ENCODE results near the gene PHLDB3. TPM values are rescaled to one million over a fixed set of nuclear protein-coding genes. Genes with fewer than 3 reads are reported as not detected.
A peak's percentile ranks its signal among the peaks of the same experiment; 100 is the strongest.
"Not testable (repeated sequence)": the region's sequence is repeated elsewhere in the genome, so short reads cannot be mapped to it uniquely, and the experiment has no call there.

PHLDB3 gene
- polyA plus RNA-seq, 1 experiment = 5.3 TPM

DNA sequence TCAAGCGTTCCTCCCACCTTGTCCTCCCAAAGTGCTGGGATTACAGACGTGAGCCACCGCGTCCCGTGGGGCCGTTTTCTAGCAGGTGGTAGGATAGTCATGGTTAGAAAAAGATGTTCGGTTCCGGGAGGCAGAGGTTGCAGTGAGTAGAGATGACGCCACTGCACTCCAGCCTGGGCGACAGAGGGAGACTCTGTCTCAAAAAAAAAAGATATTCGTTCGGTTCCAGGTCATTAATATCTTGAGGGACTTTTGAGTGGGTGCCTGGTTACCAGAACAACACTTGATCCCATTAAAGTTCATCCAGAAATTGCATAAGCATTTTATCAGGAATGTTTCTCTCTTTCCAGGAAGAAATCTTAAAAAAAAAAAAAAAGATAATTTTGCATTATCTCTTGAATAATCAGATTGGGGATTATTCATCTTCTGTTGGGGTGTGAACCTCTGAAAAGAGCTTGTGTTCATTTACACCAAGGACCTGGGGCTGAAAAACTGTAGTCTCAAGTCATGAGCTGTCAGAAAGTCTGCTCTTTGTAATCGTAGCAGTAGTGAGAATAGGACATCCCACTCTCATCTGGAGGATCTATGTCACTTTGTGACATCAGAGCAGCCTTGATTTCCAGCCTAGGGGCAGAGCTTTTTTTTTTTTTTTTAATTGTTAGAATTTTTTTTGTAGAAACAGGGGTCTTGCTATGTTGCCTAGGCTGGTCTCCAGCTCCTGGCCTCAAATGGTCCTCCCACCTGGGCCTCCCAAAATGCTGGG lies 23.5 kb upstream of the PHLDB3 start:
- ChIA-PET CTCF (interaction anchor here (1.0 to 7.3 kb wide), 6 partner anchors 8 to 81 kb away, joined by 3 to 41 read pairs (median 4); partner anchors contain the start of gene PHLDB3), POLR2A (interaction anchor here (0.7 to 1.1 kb wide), 2 partner anchors 68 to 1285 kb away, joined by 3 to 4 read pairs; partner anchors contain the start of genes IRGQ and ZNF576)
- Histone ChIP-seq H3K4me3 (ENCODE audit: low read depth, low read length) (peak overlapping the region; percentile 94), H3K27me3 (ENCODE audit: control insufficient read depth, insufficient read depth, low read length) (no peaks in the 10 kb centered on the region), H3K36me3 (ENCODE audit: control insufficient read depth, insufficient read depth, low read length) (peaks cover 1% of the 10 kb centered on the region)
- DNase-seq (ENCODE audit: low read depth) = no peak
- TF ChIP-seq, protein P1, sequence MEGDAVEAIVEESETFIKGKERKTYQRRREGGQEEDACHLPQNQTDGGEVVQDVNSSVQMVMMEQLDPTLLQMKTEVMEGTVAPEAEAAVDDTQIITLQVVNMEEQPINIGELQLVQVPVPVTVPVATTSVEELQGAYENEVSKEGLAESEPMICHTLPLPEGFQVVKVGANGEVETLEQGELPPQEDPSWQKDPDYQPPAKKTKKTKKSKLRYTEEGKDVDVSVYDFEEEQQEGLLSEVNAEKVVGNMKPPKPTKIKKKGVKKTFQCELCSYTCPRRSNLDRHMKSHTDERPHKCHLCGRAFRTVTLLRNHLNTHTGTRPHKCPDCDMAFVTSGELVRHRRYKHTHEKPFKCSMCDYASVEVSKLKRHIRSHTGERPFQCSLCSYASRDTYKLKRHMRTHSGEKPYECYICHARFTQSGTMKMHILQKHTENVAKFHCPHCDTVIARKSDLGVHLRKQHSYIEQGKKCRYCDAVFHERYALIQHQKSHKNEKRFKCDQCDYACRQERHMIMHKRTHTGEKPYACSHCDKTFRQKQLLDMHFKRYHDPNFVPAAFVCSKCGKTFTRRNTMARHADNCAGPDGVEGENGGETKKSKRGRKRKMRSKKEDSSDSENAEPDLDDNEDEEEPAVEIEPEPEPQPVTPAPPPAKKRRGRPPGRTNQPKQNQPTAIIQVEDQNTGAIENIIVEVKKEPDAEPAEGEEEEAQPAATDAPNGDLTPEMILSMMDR (IDR thresholded peaks at IDR 0.05; ENCODE audit: insufficient read depth, low read depth, low read length) = no peak

DNA sequence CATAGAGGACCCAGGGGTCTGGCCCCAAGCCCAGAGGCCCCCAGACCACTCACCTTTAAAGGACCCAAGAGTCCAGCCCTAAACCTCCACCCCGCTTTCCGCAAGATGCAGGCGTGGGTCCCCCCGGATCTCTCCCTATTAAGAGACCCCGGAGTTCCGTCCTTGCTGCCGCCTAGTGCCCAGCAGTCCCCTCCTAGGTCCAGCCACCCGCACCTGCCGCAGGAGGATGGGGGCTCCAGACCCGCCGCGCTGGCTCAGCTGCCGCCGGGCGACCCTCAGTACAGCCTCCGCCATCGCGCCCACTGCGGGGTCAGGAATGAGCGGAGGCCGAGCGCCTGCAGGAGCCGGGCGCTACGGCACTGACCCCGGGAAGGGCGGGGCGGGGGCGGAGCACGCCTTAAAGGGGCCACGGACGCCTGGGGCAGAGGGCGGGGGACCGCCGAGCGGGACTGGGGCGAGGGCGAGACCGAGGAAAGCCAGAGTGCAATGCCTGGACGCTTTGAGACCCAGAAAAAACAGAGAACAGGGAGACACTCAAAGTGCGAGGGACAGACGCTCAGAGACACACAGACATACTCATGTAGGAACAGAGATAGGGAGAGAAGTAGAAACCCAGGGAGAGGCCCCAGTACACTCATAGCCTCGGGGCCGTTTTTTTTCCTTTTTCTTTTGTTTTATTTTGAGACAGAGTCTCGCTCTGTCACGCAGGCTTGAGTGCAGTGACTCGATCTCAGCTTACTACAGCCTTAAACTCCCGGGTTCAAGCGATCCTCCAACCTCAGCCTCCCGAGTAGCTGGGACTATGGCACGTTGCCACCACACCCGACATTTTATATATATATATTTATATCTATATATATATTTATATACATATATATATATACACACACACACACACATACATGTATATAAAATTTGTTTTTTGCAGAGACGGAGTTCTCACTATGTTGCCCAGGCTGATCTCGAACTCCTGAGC lies 22.6 kb upstream of the PHLDB3 start, which contains the start of gene ETHE1:
TSS of gene ETHE1 (minus strand) at position 318 of the 976 bp plus-strand sequence. CDS start at position 294, 24 bp downstream.
- DNase-seq (ENCODE audit: low read depth) = no peak
- TF ChIP-seq, protein P1 (IDR thresholded peaks at IDR 0.05; ENCODE audit: insufficient read depth, low read depth, low read length) = no peak
- CTCF ChIA-PET = interaction anchor here (1.2 to 7.3 kb wide), 4 partner anchors 7 to 95 kb away, joined by 4 to 41 read pairs (median 8); no protein-coding TSS in a partner anchor
- peak within 1 kb of the TSS; percentile 94 for H3K4me3 ChIP-seq (ENCODE audit: low read depth, low read length)
- H3K36me3 ChIP-seq (ENCODE audit: control insufficient read depth, insufficient read depth, low read length) = peaks cover 1% of the 10 kb centered on the region
- no peaks in the 10 kb centered on the region for H3K27me3 ChIP-seq (ENCODE audit: control insufficient read depth, insufficient read depth, low read length)
- POLR2A ChIA-PET = interaction anchor here (1.1 kb wide), 1 partner anchor 69 kb away, joined by 3 read pairs; the partner anchor contains the start of genes IRGQ and ZNF576

DNA sequence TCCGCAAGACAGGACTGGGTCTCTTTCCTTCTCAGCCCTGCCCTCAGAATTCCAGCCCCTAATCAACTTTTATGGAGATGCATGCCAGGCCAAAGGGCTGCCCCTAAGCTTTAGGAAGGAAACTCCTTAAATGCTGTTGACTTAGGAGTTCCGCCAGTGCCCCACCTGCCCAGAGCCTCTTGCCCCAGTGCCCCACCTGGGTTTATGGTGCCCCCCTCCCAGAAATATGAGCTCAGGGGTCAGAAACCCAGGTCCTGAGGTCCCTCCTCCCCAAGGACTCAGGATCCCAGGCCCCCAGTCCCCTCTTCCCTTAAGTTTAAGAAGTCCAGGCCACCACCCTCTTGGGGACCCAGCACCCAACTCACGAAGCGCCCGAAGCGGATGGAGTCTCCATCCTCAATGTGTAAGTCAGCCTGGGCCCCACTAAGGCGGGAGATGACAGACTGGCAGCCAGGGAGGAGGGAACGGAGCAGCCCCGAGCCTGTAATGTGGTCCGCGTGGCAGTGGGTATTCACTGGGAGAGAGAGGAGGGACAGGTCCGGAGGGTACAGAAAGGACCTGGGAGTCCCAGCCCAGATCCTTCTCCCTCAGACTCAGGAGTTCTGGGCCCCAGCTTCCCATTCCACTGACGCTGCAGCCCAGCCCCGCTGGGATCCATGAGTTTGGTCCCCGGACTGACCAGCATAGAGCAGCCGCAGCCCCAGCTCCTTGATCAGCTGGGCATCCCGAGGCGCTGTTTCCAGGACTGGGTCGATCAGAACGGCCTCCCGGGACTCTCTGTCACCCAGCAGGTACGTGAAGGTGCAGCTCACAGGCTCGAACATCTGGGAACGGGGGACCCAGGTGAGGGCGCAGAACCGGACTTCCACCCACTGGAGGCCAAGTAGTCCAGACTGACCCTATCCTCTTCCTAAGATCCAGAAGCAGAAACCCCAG lies 21.6 kb upstream of the PHLDB3 start:
- Histone ChIP-seq H3K4me3 (ENCODE audit: low read depth, low read length) (peak overlapping the region; percentile 94), H3K27me3 (ENCODE audit: control insufficient read depth, insufficient read depth, low read length) (no peaks in the 10 kb centered on the region), H3K36me3 (ENCODE audit: control insufficient read depth, insufficient read depth, low read length) (peaks cover 1% of the 10 kb centered on the region)
- ChIA-PET POLR2A (no interaction called here), CTCF (interaction anchor here (1.2 to 7.3 kb wide), 4 partner anchors 79 to 94 kb away, joined by 3 to 41 read pairs (median 4); no protein-coding TSS in a partner anchor)
- DNase-seq (ENCODE audit: low read depth) = no peak
- TF ChIP-seq, protein P1 (IDR thresholded peaks at IDR 0.05; ENCODE audit: insufficient read depth, low read depth, low read length) = no peak

DNA sequence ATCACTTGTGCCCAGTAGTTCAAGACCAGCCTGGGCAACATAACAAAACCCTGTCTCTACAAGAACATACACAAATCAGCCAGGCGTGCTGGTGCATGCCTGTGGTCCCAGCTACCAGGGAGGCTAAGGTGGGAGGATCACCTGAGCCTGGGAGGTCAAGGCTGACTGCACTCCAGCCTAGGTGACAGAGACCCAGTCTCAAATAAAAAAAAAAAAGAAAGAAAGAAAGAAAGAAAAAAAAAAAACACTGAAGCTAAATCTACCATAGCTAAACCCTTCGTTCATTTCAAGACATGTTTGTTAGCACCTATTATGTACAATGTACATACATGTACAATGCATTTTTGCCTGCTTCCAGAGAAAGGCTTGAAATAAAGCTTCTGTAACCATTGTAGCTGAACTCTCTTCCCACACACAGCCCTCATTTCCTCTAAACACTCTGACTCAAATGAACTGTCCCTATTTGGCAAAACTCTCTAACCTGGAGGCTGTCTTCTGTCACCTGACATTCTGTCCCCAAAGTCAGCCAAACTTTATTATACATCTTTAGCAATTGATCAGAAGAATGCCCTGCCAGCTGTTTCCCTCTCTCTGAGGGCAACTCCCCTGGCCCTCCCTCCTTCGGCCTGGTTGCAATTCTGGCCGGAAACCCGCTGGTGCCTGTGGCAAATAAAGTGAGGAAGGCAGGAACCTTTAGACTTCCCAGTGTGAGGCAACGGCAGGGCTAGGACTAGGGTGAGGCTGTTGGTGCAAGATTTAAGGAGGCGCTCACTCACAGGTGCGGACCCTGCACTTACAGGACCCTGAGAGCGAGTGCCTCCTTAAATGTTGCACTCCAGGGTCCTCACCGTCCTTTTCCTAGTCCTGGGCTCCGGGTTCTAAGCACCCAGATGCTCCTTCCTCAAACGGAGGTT lies 20.6 kb upstream of the PHLDB3 start:
- POLR2A ChIA-PET = no interaction called here

DNA sequence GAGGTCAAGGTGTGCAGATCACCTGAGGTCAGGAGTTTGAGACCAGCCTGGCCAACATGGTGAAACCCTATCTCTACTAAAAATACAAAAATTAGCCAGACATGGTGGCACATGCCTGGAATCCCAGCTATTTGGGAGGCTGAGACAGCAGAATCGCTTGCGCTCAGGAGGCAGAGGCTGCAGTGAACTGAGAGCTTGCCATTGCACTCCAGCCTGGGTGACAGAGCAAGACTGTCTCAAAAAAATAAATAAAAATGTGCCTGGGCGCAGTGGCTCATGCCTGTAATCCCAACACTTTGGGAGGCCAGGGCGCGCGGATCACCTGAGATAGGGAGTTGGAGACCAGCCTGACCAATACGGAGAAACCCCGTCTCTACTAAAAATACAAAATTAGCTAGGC lies 19.1 kb upstream of the PHLDB3 start:
- CTCF ChIA-PET = interaction anchor here (7.3 kb wide), 1 partner anchor 76 kb away, joined by 41 read pairs; no protein-coding TSS in a partner anchor
- H3K4me3 ChIP-seq (ENCODE audit: low read depth, low read length); H3K36me3 ChIP-seq (ENCODE audit: control insufficient read depth, insufficient read depth, low read length); H3K27me3 ChIP-seq (ENCODE audit: control insufficient read depth, insufficient read depth, low read length); DNase-seq (ENCODE audit: low read depth); POLR2A ChIA-PET: not testable (repeated sequence)

More for the DNA sequence above, 20.6 kb upstream of the PHLDB3 start:
- CTCF ChIA-PET = interaction anchor here (0.5 to 7.3 kb wide), 9 partner anchors 68 to 242 kb away, joined by 3 to 41 read pairs (median 3); no protein-coding TSS in a partner anchor
- Histone ChIP-seq H3K4me3 (ENCODE audit: low read depth, low read length) (peak overlapping the region; percentile 94), H3K27me3 (ENCODE audit: control insufficient read depth, insufficient read depth, low read length) (no peaks in the 10 kb centered on the region), H3K36me3 (ENCODE audit: control insufficient read depth, insufficient read depth, low read length) (peaks cover 5% of the 10 kb centered on the region)
- TF ChIP-seq, protein P1 (IDR thresholded peaks at IDR 0.05; ENCODE audit: insufficient read depth, low read depth, low read length) = no peak
- DNase-seq (ENCODE audit: low read depth) = no peak
